Large intestine (tissue), 3 donors: ENCODE results near the gene ANKMY1. TPM values are rescaled to one million over a fixed set of nuclear protein-coding genes. Genes with fewer than 3 reads are reported as not detected.

Experiments
- DNase-seq, 2 donors: peaks; one replicate each; pipeline versions ENCODE4 v3.0.0 to v3.0.0-alpha.2; 2013
- H3K27ac ChIP-seq: one replicate; pipeline ENCODE4 v1.5.1; 2013; ENCODE audit warnings: low read length
- H3K27me3 ChIP-seq: 2 replicates; pipeline ENCODE4 v1.6.1; 2013; ENCODE audit warnings: low read length; ENCODE audit not compliant: control insufficient read depth, insufficient read depth
- H3K36me3 ChIP-seq: 2 replicates; pipeline ENCODE4 v1.6.1; 2013; ENCODE audit warnings: low read length; ENCODE audit not compliant: control insufficient read depth, insufficient read depth
- H3K4me1 ChIP-seq: one replicate; pipeline ENCODE4 v1.6.1; 2013; ENCODE audit warnings: low read length; ENCODE audit not compliant: control insufficient read depth, insufficient read depth
- H3K4me3 ChIP-seq: one replicate; pipeline ENCODE4 v1.5.1; 2013; ENCODE audit warnings: low read length
- H3K9me3 ChIP-seq: one replicate; pipeline ENCODE4 v1.6.1; 2013; ENCODE audit warnings: mild to moderate bottlenecking, low read depth, low read length, moderate library complexity; ENCODE audit not compliant: control insufficient read depth
- WGBS: methylation state at CpG from one replicate; pipeline ENCODE4 v1.1.5; 2013; ENCODE audit warnings: low lambda C conversion rate; ENCODE audit not compliant: insufficient coverage; 5-methylcytosine and 5-hydroxymethylcytosine counted together
- polyA plus RNA-seq: library from polyadenylated mRNA; unstranded; fragments of 120-200 nt; gene quantifications from one replicate; pipeline ENCODE4 v1.2.1, GENCODE V29; 2013

Gene ANKMY1
- polyA plus RNA-seq, 1 donor, result 14.0 TPM

- Histone ChIP-seq H3K27ac (no peak overlapping the region), H3K9me3 (no peaks in the 10 kb centered on the region), H3K4me3 (no peak overlapping the region), H3K36me3 (no peaks in the 10 kb centered on the region), H3K27me3 (peaks cover 38% of the 10 kb centered on the region), H3K4me1 (no peaks in the 10 kb centered on the region)
- no CpG with 5 or more reads among the region's 2 CpGs for WGBS
- no peak for DNase-seq
Measured at GRCh38 chr2:240437551-240437860, 120.3 kb downstream of the ANKMY1 start.

DNA sequence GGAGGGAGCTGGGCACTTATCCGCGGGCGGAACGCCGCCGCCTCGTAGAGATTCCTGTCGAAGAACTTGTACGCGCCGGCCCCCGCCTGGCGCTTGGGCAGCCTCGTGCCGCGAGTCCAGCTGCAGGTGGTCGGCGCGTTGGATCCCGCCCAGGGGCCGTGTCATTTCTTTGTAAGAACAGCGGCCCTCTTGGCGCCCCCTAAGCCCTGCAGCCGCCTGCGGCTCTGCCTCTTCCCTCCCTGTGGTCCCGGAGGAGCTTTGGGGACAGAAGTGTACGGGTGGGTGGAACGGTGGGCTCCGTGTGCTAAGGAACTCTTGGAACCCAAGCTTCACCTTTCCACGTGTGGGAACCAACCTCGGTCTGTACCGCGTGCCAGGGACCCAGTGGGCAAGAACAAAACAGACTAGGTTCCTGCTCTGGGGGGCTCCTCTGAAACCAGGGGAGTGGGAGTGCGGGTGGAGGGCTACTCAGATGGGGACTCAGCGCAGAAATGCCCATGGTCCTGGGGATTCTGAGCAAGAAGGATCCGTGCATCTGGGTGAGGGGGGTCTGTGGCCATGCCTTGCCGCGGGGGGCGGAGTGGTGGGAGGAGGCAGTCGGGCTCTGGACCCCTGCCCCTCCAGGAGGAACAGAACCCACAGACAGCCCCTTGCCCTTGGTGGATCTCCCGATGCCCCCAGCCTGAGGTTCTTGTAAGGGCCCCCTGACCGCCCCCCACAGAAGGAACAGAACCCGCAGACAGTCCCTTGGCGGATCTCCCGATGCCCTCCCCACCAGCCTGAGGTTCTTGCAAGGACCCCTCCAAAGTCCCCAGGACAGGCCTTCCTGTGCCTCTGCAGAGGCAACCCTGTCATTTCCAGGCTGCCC is 120.9 kb downstream of the ANKMY1 start:
- no peaks in the 10 kb centered on the region for H3K36me3 ChIP-seq
- DNase-seq, result no peak
- no CpG with 5 or more reads among the region's 45 CpGs for WGBS
- peaks cover 40% of the 10 kb centered on the region for H3K27me3 ChIP-seq
- H3K4me3 ChIP-seq, result peak overlapping the region; percentile 21
- H3K9me3 ChIP-seq, result no peaks in the 10 kb centered on the region
- no peak overlapping the region for H3K27ac ChIP-seq
- no peaks in the 10 kb centered on the region for H3K4me1 ChIP-seq

DNA sequence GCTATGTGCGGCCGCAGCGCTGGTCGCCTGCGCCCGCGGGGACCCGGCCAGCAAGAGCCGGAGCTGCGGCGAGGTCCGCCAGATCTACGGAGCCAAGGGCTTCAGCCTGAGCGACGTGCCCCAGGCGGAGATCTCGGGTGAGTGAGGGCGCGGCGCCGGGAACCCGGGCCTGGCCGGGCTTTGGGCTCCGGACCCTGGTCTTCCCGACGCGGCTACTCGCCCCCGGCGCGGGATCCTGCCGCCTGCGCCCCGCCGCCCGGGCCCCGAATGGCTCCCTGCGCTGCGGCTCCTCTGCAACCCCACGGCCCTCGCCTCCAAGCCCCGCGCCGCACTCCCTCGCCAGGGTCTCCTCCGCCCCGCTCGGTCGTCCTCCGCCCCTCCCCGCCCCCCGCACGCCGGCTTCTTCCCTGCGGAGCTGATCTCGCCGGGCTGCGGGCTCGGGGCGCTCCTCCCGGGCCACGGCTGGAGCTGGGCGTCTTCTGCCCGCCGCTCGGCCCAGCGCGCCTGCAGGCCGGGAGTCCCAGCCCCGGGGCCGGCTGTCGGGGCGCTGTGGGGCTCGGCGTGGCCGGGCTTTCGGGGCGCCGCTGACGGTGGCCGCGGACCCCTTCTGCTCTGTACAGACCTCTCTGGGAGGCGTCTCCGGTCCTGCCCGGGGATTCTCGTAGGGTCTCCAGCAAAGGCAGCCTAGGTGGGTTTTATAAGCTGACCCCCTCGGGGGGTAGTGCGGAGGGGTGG is 121.7 kb downstream of the ANKMY1 start:
- no peak overlapping the region for H3K27ac ChIP-seq
- H3K4me3 ChIP-seq, result peak overlapping the region; percentile 21
- peak in 1 of 2 donors; percentile 19 for DNase-seq
- H3K36me3 ChIP-seq, result no peaks in the 10 kb centered on the region
- no CpG with 5 or more reads among the region's 88 CpGs for WGBS
- H3K4me1 ChIP-seq, result no peaks in the 10 kb centered on the region
- no peaks in the 10 kb centered on the region for H3K9me3 ChIP-seq
- H3K27me3 ChIP-seq, result peaks cover 40% of the 10 kb centered on the region

DNA sequence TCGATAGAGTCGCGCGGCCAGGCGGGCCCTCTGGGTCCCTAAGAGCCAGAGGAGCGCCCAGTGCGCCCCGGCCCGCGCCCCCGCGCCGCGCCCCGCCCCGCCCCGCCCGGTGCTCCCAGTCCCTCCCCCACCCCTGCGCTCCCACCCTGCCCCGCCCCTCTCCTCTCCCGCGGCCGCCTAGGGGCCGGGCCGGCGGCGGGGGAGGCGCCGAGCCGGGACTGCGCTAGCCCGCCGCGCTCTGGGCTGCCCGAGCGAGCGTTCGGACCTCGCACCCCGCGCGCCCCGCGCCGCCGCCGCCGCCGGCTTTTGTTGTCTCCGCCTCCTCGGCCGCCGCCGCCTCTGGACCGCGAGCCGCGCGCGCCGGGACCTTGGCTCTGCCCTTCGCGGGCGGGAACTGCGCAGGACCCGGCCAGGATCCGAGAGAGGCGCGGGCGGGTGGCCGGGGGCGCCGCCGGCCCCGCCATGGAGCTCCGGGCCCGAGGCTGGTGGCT is 122.3 kb downstream of the ANKMY1 start, which contains the start of gene GPC1:
Gene GPC1, plus strand, starts transcription at position 207 of the 491 bp plus-strand sequence. Its CDS starts 256 bp downstream, at position 463.
- Histone ChIP-seq H3K27ac (no peak within 1 kb of the TSS), H3K4me3 (peak within 1 kb of the TSS; percentile 23), H3K36me3 (no peaks in the 10 kb centered on the region), H3K4me1 (no peaks in the 10 kb centered on the region), H3K9me3 (no peaks in the 10 kb centered on the region), H3K27me3 (peaks cover 40% of the 10 kb centered on the region)
- WGBS, result no CpG with 5 or more reads among the region's 77 CpGs
- peak in 1 of 2 donors; percentile 59 for DNase-seq

GRCh38 chr2:240434728-240435456 is 122.9 kb downstream of the ANKMY1 start:
- WGBS, result no CpG with 5 or more reads among the region's 71 CpGs
- no peak overlapping the region for H3K27ac ChIP-seq
- H3K4me1 ChIP-seq, result no peaks in the 10 kb centered on the region
- DNase-seq, result peak; percentile 67 to 72
- H3K27me3 ChIP-seq, result peaks cover 40% of the 10 kb centered on the region
- peak overlapping the region; percentile 23 for H3K4me3 ChIP-seq
- no peaks in the 10 kb centered on the region for H3K36me3 ChIP-seq
- no peaks in the 10 kb centered on the region for H3K9me3 ChIP-seq

DNA sequence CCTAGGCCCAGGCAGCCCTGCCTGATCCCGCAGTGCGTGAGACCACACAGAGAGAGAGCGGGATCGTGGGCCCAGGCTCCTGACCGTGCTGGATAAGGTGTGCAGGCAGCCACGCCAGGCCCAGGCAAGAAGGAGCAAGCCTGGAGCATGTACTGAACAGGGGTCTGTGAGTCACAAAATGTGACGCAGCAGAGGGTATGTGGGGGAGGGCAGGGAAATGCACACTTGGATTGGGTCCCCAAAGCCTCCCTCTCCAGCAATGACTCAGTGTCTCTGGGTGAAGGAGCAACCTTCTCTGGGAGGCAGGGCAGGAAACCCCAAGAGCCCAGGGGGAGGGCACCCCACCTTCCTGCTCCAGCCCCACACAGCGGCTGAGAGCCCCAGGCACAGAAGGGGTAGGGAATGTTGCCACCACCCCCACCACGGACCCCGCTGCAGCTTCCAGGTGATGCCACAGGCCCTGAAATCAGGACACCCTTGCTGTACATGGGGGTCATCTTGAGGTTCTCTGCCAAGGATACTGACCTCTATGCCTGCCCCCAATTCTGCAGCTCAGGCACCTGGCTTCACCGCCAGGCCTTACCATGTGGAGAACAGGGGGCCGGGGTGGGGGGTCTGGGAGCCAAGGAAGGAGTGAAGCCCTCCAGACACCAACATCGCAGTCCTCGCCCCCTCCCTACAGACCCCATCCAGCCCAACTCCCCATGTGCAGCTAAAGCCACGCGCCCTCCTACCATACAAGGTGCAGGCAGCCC is 123.6 kb downstream of the ANKMY1 start:
- no CpG with 5 or more reads among the region's 16 CpGs for WGBS
- H3K36me3 ChIP-seq, result no peaks in the 10 kb centered on the region
- H3K9me3 ChIP-seq, result peaks cover 3% of the 10 kb centered on the region
- H3K27me3 ChIP-seq, result peaks cover 40% of the 10 kb centered on the region
- no peak overlapping the region for H3K27ac ChIP-seq
- no peak for DNase-seq
- no peaks in the 10 kb centered on the region for H3K4me1 ChIP-seq
- H3K4me3 ChIP-seq, result peak overlapping the region; percentile 23

GRCh38 chr2:240432820-240433801 is 124.7 kb downstream of the ANKMY1 start:
- Histone ChIP-seq H3K27me3 (peaks cover 39% of the 10 kb centered on the region), H3K4me1 (no peaks in the 10 kb centered on the region), H3K9me3 (peaks cover 3% of the 10 kb centered on the region), H3K36me3 (no peaks in the 10 kb centered on the region), H3K27ac (no peak overlapping the region), H3K4me3 (no peak overlapping the region)
- no peak for DNase-seq
- no CpG with 5 or more reads among the region's 34 CpGs for WGBS

DNA sequence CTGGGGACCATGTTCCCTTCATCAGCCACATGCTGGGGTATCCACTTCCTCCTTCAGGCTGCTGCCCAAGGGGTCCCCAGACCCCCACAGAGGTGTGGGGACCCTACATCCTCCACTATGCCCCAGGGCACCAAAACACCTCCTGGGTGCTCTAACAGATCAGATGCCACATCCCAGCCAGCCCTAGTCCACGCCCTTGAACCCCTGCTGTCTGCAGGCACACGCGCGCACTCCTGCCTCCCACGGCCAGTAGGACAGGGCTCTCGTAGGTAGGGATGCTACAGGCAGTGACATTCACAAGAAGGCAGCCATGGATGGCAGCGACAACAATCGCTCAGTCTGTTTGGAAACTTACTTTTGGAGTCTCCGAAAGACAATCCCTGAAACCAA is 125.4 kb downstream of the ANKMY1 start:
- DNase-seq, result no peak
- no peaks in the 10 kb centered on the region for H3K36me3 ChIP-seq
- no CpG with 5 or more reads among the region's 9 CpGs for WGBS
- H3K4me3 ChIP-seq, result no peak overlapping the region
- H3K27me3 ChIP-seq, result peaks cover 32% of the 10 kb centered on the region
- no peaks in the 10 kb centered on the region for H3K4me1 ChIP-seq
- peaks cover 3% of the 10 kb centered on the region for H3K9me3 ChIP-seq
- H3K27ac ChIP-seq, result no peak overlapping the region
